CD14-positive monocyte (primary cell): ENCODE results near the gene TDRD3. TPM values are rescaled to one million over a fixed set of nuclear protein-coding genes. Genes with fewer than 3 reads are reported as not detected.
"Not testable (repeated sequence)": the region's sequence is repeated elsewhere in the genome, so short reads cannot be mapped to it uniquely, and the experiment has no call there.

Experiments used
- DNase-seq, 3 donors: peaks; one replicate each; pipeline ENCODE4 v3.0.0-alpha.2; 2011 to 2022
- H2AFZ ChIP-seq: 2 replicates; pipeline ENCODE4 v1.6.0; 2012; ENCODE audit warnings: mild to moderate bottlenecking, low read depth, low read length, inconsistent platforms; ENCODE audit not compliant: insufficient read depth, poor library complexity, severe bottlenecking
- H3K27ac ChIP-seq, 2 donors: 1 replicate in 1 of 2; 2 replicates in 1 of 2; pipeline ENCODE4 v1.5.1; 2012 to 2013; ENCODE audit warnings: low read length in 2 of 2, control low read depth in 1 of 2, inconsistent platforms in 1 of 2, low read depth in 1 of 2, mild to moderate bottlenecking in 1 of 2
- H3K27me3 ChIP-seq, 2 donors: one replicate each; pipeline versions ENCODE4 v1.6.0 to v1.6.1; 2011 to 2013; ENCODE audit warnings: low read length in 2 of 2; ENCODE audit not compliant: control insufficient read depth in 2 of 2, insufficient read depth in 2 of 2
- H3K36me3 ChIP-seq, 2 donors: replicated peaks in 1 of 2; 1 replicate in 1 of 2; 2 replicates in 1 of 2; pipeline versions ENCODE4 v1.5.1 to v1.6.1; 2012 to 2013; ENCODE audit warnings: low read length in 2 of 2, control low read depth in 1 of 2, inconsistent platforms in 1 of 2, mild to moderate bottlenecking in 1 of 2; ENCODE audit not compliant: insufficient read depth in 2 of 2, control insufficient read depth in 1 of 2
- H3K4me1 ChIP-seq, 2 donors: 1 replicate in 1 of 2; 2 replicates in 1 of 2; pipeline versions ENCODE4 v1.5.1 to v1.6.1; 2012 to 2013; ENCODE audit warnings: low read length in 2 of 2, control low read depth in 1 of 2, inconsistent platforms in 1 of 2, mild to moderate bottlenecking in 1 of 2, moderate library complexity in 1 of 2; ENCODE audit not compliant: insufficient read depth in 2 of 2, control insufficient read depth in 1 of 2
- H3K4me2 ChIP-seq: replicated peaks from 2 replicates; pipeline ENCODE3; 2012; ENCODE audit warnings: low read length, moderate library complexity, mild to moderate bottlenecking; ENCODE audit not compliant: poor library complexity, severe bottlenecking; ENCODE audit errors: extremely low read depth
- H3K4me3 ChIP-seq, 3 experiments: fragments of 200-600 bp in 1 of 3; sonication (generic) in 1 of 3; replicated peaks in 1 of 3; 1 replicate in 2 of 3; 2 replicates in 1 of 3; pipeline ENCODE4 v1.5.1; 2011 to 2013; ENCODE audit warnings: low read length in 3 of 3, mild to moderate bottlenecking in 3 of 3, control low read depth in 2 of 3, low read depth in 2 of 3, inconsistent platforms in 1 of 3, moderate library complexity in 1 of 3
- H3K79me2 ChIP-seq: 2 replicates; pipeline ENCODE4 v1.6.0; 2012; ENCODE audit warnings: mild to moderate bottlenecking, control low read depth, inconsistent platforms, low read length, moderate library complexity; ENCODE audit not compliant: insufficient read depth
- H3K9ac ChIP-seq: 2 replicates; pipeline ENCODE4 v1.6.0; 2017; ENCODE audit warnings: low read length, mild to moderate bottlenecking; ENCODE audit not compliant: insufficient read depth, poor library complexity, severe bottlenecking
- H3K9me3 ChIP-seq, 2 donors: replicated peaks in 1 of 2; 1 replicate in 1 of 2; 2 replicates in 1 of 2; pipeline versions ENCODE4 v1.5.1 to v1.6.1; 2012 to 2013; ENCODE audit warnings: low read length in 2 of 2, control low read depth in 1 of 2; ENCODE audit not compliant: control insufficient read depth in 1 of 2, insufficient read depth in 1 of 2
- H4K20me1 ChIP-seq: 2 replicates; pipeline ENCODE4 v1.6.0; 2012; ENCODE audit warnings: mild to moderate bottlenecking, low read length, control low read depth, moderate library complexity; ENCODE audit not compliant: insufficient read depth
- H3K27ac Mint-ChIP-seq, 7 donors: one replicate each; pipeline ENCODE4 v1.8.0; 2020; ENCODE audit warnings: mild to moderate bottlenecking in 7 of 7, mixed read lengths in 7 of 7, moderate library complexity in 6 of 7, inconsistent platforms in 2 of 7
- H3K27me3 Mint-ChIP-seq, 3 donors: one replicate each; pipeline ENCODE4 v1.8.0; 2021 to 2022; ENCODE audit warnings: low read depth in 3 of 3, mild to moderate bottlenecking in 3 of 3, mixed read lengths in 3 of 3, moderate library complexity in 3 of 3, inconsistent platforms in 1 of 3
- H3K36me3 Mint-ChIP-seq, 2 donors: one replicate each; pipeline ENCODE4 v1.8.0; 2020; ENCODE audit warnings: mixed read lengths in 2 of 2, inconsistent platforms in 1 of 2, mild to moderate bottlenecking in 1 of 2
- H3K4me1 Mint-ChIP-seq: one replicate; pipeline ENCODE4 v1.8.0; 2020; ENCODE audit warnings: mild to moderate bottlenecking, mixed read lengths
- H3K4me3 Mint-ChIP-seq, 2 donors: one replicate each; pipeline ENCODE4 v1.8.0; 2020; ENCODE audit warnings: mild to moderate bottlenecking in 2 of 2, mixed read lengths in 2 of 2, moderate library complexity in 1 of 2
- H3K9me3 Mint-ChIP-seq, 7 donors: one replicate each; pipeline ENCODE4 v1.8.0; 2020 to 2022; ENCODE audit warnings: mixed read lengths in 7 of 7, mild to moderate bottlenecking in 6 of 7, moderate library complexity in 6 of 7, inconsistent platforms in 2 of 7
- WGBS: methylation state at CpG from one replicate; pipeline ENCODE4 v1.1.5; 2013; ENCODE audit warnings: missing lambda C conversion rate; ENCODE audit not compliant: insufficient coverage; 5-methylcytosine and 5-hydroxymethylcytosine counted together
- intact Hi-C, 2 donors: fragments of 100-400 bp; cut with micrococcal nuclease; formaldehyde crosslinking; loops; one replicate each; pipeline versions ENCODE4 v1.15.0 to v1.15.1; 2023
- polyA plus RNA-seq, 3 donors: library from polyadenylated mRNA; depleted of rRNA in 1 of 3; unstranded in 2 of 3; stranded (reverse) in 1 of 3; fragments of 300-500 nt in 2 of 3; fragments of >200 nt in 1 of 3; fragmentation: Illumina TruSeq in 2 of 3; gene quantifications; 1 replicate in 2 of 3; 2 replicates in 1 of 3; pipeline ENCODE4 v1.2.3, GENCODE V29; 2012 to 2021
- TF ChIP-seq, protein P1 (sequence below): fragments of 200-600 bp; IDR thresholded peaks from one replicate; pipeline ENCODE4 v1.8.0; 2022; ENCODE audit warnings: antibody characterized with exemption, mild to moderate bottlenecking

TDRD3 gene
- polyA plus RNA-seq, 3 donors: 2.7 to 4.8 (median 4.7) TPM

DNA sequence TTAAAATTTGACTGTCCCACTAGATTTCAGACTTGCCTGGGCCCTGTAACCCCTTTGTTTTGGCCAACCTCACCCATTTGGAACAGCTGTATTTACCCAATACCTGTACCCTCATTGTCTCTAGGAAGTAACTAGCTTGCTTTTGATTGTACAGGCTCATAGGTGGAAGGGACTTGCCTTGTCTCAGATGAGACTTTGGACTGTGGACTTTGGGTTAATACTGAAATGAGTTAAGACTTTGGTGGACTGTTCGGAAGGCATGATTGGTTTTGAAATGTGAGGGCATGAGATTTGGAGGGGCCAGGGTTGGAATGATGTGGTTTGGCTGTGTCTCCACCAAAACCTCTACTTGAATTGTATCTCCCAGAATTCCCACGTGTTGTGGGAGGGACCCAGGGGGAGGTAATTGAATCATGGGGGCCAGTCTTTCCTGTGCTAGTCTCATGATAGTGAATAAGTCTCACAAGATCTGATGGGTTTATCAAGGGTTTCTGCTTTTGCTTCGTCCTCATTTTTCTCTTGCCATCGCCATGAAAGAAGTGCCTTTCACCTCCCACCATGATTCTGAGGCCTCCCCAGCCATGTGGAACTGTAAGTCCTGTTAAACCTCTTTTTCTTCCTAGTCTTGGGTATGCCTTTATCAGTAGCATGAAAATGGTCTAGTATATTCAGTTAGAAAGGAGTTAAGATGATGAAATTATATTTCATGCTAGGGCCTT lies 12.7 kb downstream of the TDRD3 start:
- H3K27ac ChIP-seq, H3K36me3 ChIP-seq, H4K20me1 ChIP-seq, H3K27me3 ChIP-seq, H3K27ac Mint-ChIP-seq, H3K4me2 ChIP-seq, DNase-seq, H3K4me3 Mint-ChIP-seq, H3K36me3 Mint-ChIP-seq, intact Hi-C loops, H3K4me3 ChIP-seq, H3K27me3 Mint-ChIP-seq, H3K9me3 Mint-ChIP-seq, H2AFZ ChIP-seq, H3K9me3 ChIP-seq, H3K4me1 ChIP-seq, H3K9ac ChIP-seq: not testable (repeated sequence)
- peaks cover 32% of the 10 kb centered on the region for H3K79me2 ChIP-seq
- WGBS: 100% methylated on average over 1 of the region's 4 CpGs
- peaks cover 14% of the 10 kb centered on the region for H3K4me1 Mint-ChIP-seq

DNA sequence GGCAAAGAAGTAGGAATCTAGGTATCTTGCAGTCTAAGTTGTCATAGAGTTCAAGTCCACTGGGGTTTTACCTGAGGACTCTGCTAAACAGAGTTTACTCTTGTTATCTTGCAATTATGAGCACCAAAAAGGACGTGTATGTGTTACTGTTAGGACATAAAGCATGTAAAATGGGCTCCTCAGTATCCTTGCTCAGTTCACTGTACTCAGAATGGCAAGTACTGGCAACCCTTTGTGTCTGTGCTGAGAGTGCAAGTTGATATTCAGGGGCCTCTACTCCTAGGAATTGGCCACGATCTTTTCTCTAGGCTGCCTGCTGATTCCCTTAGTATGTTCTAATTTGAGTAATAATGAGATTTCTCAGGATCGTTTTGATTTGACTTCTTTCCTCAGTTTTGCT lies 13.3 kb downstream of the TDRD3 start:
- H3K4me1 ChIP-seq: no peaks in the 10 kb centered on the region
- no peak overlapping the region for H2AFZ ChIP-seq
- peaks cover 0 to 6% of the 10 kb centered on the region in 2 donors for H3K9me3 ChIP-seq
- H3K27me3 ChIP-seq: no peaks in the 10 kb centered on the region
- no peaks in the 10 kb centered on the region for H3K27me3 Mint-ChIP-seq
- H3K27ac Mint-ChIP-seq: peak overlapping the region in 1 of 7 donors; percentile 37
- intact Hi-C loops: no loop called here
- TF ChIP-seq, protein P1, sequence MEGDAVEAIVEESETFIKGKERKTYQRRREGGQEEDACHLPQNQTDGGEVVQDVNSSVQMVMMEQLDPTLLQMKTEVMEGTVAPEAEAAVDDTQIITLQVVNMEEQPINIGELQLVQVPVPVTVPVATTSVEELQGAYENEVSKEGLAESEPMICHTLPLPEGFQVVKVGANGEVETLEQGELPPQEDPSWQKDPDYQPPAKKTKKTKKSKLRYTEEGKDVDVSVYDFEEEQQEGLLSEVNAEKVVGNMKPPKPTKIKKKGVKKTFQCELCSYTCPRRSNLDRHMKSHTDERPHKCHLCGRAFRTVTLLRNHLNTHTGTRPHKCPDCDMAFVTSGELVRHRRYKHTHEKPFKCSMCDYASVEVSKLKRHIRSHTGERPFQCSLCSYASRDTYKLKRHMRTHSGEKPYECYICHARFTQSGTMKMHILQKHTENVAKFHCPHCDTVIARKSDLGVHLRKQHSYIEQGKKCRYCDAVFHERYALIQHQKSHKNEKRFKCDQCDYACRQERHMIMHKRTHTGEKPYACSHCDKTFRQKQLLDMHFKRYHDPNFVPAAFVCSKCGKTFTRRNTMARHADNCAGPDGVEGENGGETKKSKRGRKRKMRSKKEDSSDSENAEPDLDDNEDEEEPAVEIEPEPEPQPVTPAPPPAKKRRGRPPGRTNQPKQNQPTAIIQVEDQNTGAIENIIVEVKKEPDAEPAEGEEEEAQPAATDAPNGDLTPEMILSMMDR: no peak
- peaks cover 8% of the 10 kb centered on the region for H4K20me1 ChIP-seq
- no peak overlapping the region for H3K9ac ChIP-seq
- WGBS: 75% methylated on average over 2 of the region's 3 CpGs
- H3K4me3 ChIP-seq: no peak overlapping the region
- no peaks in the 10 kb centered on the region for H3K36me3 ChIP-seq
- H3K4me2 ChIP-seq: no peak overlapping the region
- DNase-seq: no peak
- peaks cover 14% of the 10 kb centered on the region for H3K4me1 Mint-ChIP-seq
- peaks cover 28% of the 10 kb centered on the region for H3K79me2 ChIP-seq
- H3K9me3 Mint-ChIP-seq: peaks cover 3 to 9% (median 6%) of the 10 kb centered on the region in 7 donors
- H3K27ac ChIP-seq: no peak overlapping the region
- H3K4me3 Mint-ChIP-seq: no peak overlapping the region
- H3K36me3 Mint-ChIP-seq: peaks cover 0 to 6% of the 10 kb centered on the region in 2 donors
